AG04450 (cell line): ENCODE measurements around the gene RHOXF2B. TPM values are rescaled to one million over a fixed set of nuclear protein-coding genes. Genes with fewer than 3 reads are reported as not detected.
"Not testable (repeated sequence)": the region's sequence is repeated elsewhere in the genome, so short reads cannot be mapped to it uniquely, and the experiment has no call there.

Source experiments
- CTCF ChIA-PET: fragments of 300-600, 350-600 bp; formaldehyde crosslinking; extraction: SDS; loops from one replicate; lab custom pipeline; 2022; ENCODE audit warnings: antibody characterized with exemption, inconsistent platforms; lab: Charles Lee
- POLR2A ChIA-PET: fragments of 350-600 bp; formaldehyde crosslinking; extraction: SDS; loops from one replicate; lab custom pipeline; 2021; ENCODE audit warnings: antibody characterized with exemption, inconsistent platforms; lab: Yijun Ruan, JAX
- DNase-seq: peaks from one replicate; pipeline ENCODE4 v3.0.0-alpha.2; 2011; ENCODE audit warnings: low read depth, low spot score
- H3K27ac ChIP-seq: one replicate; pipeline ENCODE4 v1.5.1; 2012; ENCODE audit warnings: low read depth, low read length, control low read depth
- H3K27me3 ChIP-seq: one replicate; pipeline ENCODE4 v1.6.0; 2012; ENCODE audit warnings: low read length; ENCODE audit not compliant: control insufficient read depth, insufficient read depth
- H3K4me3 ChIP-seq: 2 replicates; pipeline ENCODE4 v1.5.1; 2011; ENCODE audit warnings: mild to moderate bottlenecking, low read depth, low read length, control low read depth
- H3K9me3 ChIP-seq: 2 replicates; pipeline ENCODE4 v1.5.1; 2012; ENCODE audit warnings: low read length; ENCODE audit not compliant: control insufficient read depth, insufficient read depth
- CTCF ChIP-seq: IDR thresholded peaks from 2 replicates; pipeline ENCODE4 v1.5.1; 2011; ENCODE audit warnings: low read depth, low read length, control low read depth, inconsistent platforms
- polyA plus RNA-seq: library from polyadenylated mRNA; depleted of rRNA; stranded (reverse); fragments of >200 nt; gene quantifications from 2 replicates; pipeline ENCODE4 v1.2.3, GENCODE V29; 2011

The RHOXF2B gene
- polyA plus RNA-seq, 1 experiment: not detected

- DNase-seq, H3K27me3 ChIP-seq, POLR2A ChIA-PET, H3K4me3 ChIP-seq, CTCF ChIA-PET, H3K9me3 ChIP-seq, H3K27ac ChIP-seq: not testable (repeated sequence)
Observed at GRCh38 chrX:120040176-120040575, 37.3 kb downstream of the RHOXF2B start.

- H3K9me3 ChIP-seq, H3K4me3 ChIP-seq, CTCF ChIA-PET, H3K27me3 ChIP-seq, DNase-seq, H3K27ac ChIP-seq, POLR2A ChIA-PET: not testable (repeated sequence)
Observed at GRCh38 chrX:120039087-120039733, 38.3 kb downstream of the RHOXF2B start.

- ChIA-PET CTCF (interaction anchor here (2.0 kb wide), 1 partner anchor 177 kb away, joined by 9 read pairs; no protein-coding TSS in a partner anchor), POLR2A (no interaction called here)
- Histone ChIP-seq H3K27ac (no peak overlapping the region), H3K9me3 (no peaks in the 10 kb centered on the region), H3K27me3 (no peaks in the 10 kb centered on the region), H3K4me3 (no peak overlapping the region)
- TF ChIP-seq CTCF: no peak
- no peak for DNase-seq
Observed at GRCh38 chrX:120036704-120037103, 40.8 kb downstream of the RHOXF2B start.

- POLR2A ChIA-PET, H3K27ac ChIP-seq, DNase-seq, H3K27me3 ChIP-seq, H3K9me3 ChIP-seq, H3K4me3 ChIP-seq: not testable (repeated sequence)
- CTCF ChIA-PET: interaction anchor here (2.0 kb wide), 1 partner anchor 178 kb away, joined by 9 read pairs; no protein-coding TSS in a partner anchor
Observed at GRCh38 chrX:120035522-120036309, 41.8 kb downstream of the RHOXF2B start.

- POLR2A ChIA-PET: no interaction called here
- CTCF ChIA-PET: no interaction called here
Observed at GRCh38 chrX:120029354-120029753, 48.1 kb downstream of the RHOXF2B start.

GRCh38 chrX:120023259-120023658 lies 54.2 kb downstream of the RHOXF2B start:
- Histone ChIP-seq H3K4me3 (no peak overlapping the region), H3K27ac (no peak overlapping the region), H3K9me3 (no peaks in the 10 kb centered on the region), H3K27me3 (no peaks in the 10 kb centered on the region)
- TF ChIP-seq CTCF: no peak
- POLR2A ChIA-PET: no interaction called here
- DNase-seq: no peak
- CTCF ChIA-PET: no interaction called here

More at GRCh38 chrX:120029354-120029753, 48.1 kb downstream of the RHOXF2B start:
- no peak for TF ChIP-seq CTCF
- Histone ChIP-seq H3K27ac (no peak overlapping the region), H3K4me3 (no peak overlapping the region), H3K9me3 (no peaks in the 10 kb centered on the region), H3K27me3 (no peaks in the 10 kb centered on the region)
- DNase-seq: no peak
